T-helper 2 cell treated with Interferon-gamma antibody and Interleukin-4, amounts not matched to agents 5 μg/mL and 100 μg/mL, for 36 hours (primary cell): Measurements from ENCODE around the gene CCNY.
"Not testable (repeated sequence)": the region's sequence is repeated elsewhere in the genome, so short reads cannot be mapped to it uniquely, and the experiment has no call there.

Source experiments
- DNase-seq: peaks from one replicate; pipeline ENCODE4 v3.0.0; 2021; ENCODE audit warnings: low spot score
- H3K27ac Mint-ChIP-seq: one replicate; pipeline ENCODE4 v1.8.0; 2021; ENCODE audit warnings: mild to moderate bottlenecking, mixed read lengths
- H3K27me3 Mint-ChIP-seq: one replicate; pipeline ENCODE4 v1.8.0; 2021; ENCODE audit warnings: low read depth, mixed read lengths
- H3K36me3 Mint-ChIP-seq: one replicate; pipeline ENCODE4 v1.8.0; 2021; ENCODE audit warnings: low read depth, mixed read lengths
- H3K4me1 Mint-ChIP-seq: one replicate; pipeline ENCODE4 v1.8.0; 2021; ENCODE audit warnings: low read depth, mixed read lengths
- H3K4me3 Mint-ChIP-seq: one replicate; pipeline ENCODE4 v1.8.0; 2022; ENCODE audit warnings: mild to moderate bottlenecking, moderate library complexity, mixed read lengths
- H3K9me3 Mint-ChIP-seq: one replicate; pipeline ENCODE4 v1.8.0; 2021; ENCODE audit warnings: mixed read lengths

The CCNY gene

DNA sequence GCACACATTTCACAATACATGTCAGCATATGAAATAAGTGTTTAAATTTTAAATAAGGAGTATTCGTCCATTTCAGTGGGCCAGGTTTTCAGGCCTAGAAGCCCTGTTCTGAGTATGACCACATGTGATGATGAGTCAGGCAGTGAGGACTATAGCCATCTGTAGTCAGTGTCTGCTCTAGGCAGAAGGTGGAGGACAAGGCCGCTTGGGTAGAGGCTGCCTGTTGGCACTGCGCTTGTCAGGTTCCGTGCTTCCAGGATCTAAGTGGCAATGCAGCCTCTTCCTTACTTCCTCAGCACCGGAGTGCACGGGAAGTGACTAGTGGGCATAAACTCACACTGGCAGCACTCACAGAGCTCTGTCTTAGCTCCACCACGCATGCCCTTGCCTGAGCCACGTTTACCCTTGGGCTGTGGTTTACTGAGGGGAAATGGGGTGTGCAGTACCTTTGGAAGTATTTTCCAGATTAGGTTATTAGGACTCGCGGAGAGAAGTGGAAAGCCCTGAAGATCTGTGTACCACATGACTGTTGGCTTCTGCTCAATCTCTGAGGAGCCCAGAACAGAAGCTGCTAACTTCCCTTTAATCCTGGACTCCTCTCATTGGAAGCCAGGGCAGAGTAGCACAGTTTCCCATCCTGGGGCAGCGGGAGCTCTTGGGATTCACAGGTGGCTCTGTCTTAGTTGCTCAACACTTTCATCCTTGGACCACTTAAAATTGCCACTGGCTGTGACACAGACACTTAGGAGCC lies 181.3 kb downstream of the CCNY start:
- Mint-ChIP-seq H3K4me3 (no peak overlapping the region), H3K4me1 (peaks cover 8% of the 10 kb centered on the region), H3K36me3 (peaks cover 2% of the 10 kb centered on the region), H3K27me3 (no peaks in the 10 kb centered on the region), H3K27ac (no peak overlapping the region), H3K9me3 (no peaks in the 10 kb centered on the region)
- DNase-seq = no peak

DNA sequence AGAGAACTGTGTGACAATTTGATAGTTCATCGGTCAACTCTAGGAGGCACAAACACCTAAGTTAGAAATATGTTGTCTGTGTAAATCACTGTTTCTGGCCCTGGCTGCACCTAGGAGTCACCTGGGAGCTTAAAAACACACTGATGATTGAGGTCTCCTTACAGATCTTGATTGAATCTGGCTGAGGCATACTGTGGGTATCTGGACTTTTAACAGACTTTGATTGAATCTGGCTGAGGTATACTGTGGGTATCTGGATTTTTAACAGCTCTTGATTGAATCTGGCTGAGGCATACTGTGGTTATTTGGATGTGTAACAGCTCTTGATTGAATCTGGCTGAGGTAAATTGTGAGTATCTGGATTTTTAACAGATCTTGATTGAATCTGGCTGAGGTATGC lies 181.9 kb downstream of the CCNY start:
- not testable (repeated sequence) for H3K27me3 Mint-ChIP-seq, H3K27ac Mint-ChIP-seq, H3K9me3 Mint-ChIP-seq, DNase-seq, H3K4me1 Mint-ChIP-seq, H3K4me3 Mint-ChIP-seq, H3K36me3 Mint-ChIP-seq

DNA sequence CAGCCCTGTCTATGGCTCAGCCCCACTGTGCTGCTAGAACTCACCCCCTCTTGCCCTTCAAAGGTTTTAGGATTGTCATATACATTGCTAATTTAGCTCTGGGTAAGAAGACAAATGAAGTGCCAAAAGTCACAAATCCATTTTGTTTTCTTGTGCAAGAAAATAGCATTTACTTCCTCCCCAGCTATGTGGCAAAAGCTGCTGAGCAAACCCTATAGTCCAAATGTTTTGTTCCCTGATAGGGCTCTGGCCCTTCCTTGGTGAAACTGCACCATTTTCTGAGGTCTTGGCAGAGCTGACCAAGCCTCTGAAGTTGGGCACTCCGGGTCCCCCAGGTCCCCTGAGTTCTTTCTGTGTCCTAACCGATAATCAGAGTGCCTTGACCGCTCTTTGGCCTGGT lies 184.7 kb downstream of the CCNY start:
- peaks cover 2% of the 10 kb centered on the region for H3K36me3 Mint-ChIP-seq
- H3K27me3 Mint-ChIP-seq = no peaks in the 10 kb centered on the region
- peaks cover 4% of the 10 kb centered on the region for H3K4me1 Mint-ChIP-seq
- H3K4me3 Mint-ChIP-seq = no peak overlapping the region
- no peak overlapping the region for H3K27ac Mint-ChIP-seq
- H3K9me3 Mint-ChIP-seq = no peaks in the 10 kb centered on the region
- no peak for DNase-seq

DNA sequence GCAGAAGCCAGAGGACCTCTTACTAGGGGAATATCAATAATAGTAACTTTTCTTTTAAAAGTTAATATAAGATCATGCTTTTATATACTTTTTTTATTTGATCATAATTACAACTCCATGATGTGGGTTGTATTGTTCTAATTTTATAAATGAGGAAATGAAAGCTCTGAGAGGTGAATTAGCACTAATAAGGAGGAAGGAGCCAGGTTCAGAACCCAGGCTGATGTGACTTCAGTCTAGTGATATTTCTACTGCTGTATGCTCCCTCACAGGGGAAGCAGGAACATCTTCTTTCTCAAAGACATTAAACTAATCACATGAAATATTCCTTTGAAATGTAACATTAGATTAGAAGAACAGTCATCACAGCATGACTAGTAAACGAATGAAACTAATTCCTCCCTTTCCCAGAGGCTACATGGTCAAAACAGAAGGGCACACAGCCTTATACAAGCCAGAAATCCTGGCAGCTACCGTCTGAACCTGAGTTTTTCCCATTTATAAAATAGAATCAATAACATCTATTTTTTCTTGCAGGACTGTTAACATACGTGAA lies 187.4 kb downstream of the CCNY start:
- Mint-ChIP-seq H3K4me3 (no peak overlapping the region), H3K36me3 (peaks cover 2% of the 10 kb centered on the region), H3K4me1 (peaks cover 2% of the 10 kb centered on the region), H3K9me3 (no peaks in the 10 kb centered on the region), H3K27me3 (no peaks in the 10 kb centered on the region), H3K27ac (no peak overlapping the region)
- no peak for DNase-seq

DNA sequence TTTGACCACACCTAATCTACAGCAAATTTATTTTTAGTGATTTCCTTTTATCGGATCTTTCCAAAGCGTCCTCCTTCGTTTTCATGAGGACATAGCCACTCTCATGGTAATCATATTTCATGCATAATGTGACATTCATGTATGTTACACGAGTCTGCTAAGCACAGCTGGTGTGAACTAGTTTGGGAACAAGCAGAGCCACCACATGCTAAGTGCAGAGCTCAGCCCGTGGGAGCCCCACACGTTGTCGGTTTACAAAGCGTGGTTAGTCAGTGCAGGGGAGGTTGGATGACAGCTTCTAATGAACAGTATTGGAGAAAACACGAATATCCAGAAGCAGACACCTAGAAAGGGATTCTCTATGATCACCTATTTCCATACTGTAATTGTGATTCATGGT lies 190.4 kb downstream of the CCNY start:
- Mint-ChIP-seq H3K9me3 (no peaks in the 10 kb centered on the region), H3K4me3 (no peak overlapping the region), H3K36me3 (peaks cover 16% of the 10 kb centered on the region), H3K4me1 (peaks cover 2% of the 10 kb centered on the region), H3K27me3 (no peaks in the 10 kb centered on the region), H3K27ac (no peak overlapping the region)
- no peak for DNase-seq

DNA sequence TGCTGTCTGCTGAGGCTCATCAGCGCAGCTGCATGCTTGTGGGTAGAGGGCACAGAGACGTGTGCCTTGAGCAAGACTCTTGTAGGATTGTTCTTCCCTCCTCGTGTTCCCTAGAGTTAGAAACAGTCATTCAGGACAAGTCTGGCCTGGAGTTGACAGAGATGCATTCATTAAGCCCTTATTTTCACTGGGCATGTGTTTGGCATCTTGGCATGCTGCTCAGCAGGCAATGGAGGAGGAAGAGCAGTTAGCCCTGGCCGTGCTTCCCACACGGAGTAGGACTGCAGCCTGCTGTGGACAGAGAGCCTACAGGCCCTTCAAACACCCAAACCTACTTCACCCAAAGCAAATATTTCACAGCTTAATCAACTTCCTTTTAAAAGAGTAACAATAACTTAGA lies 195.8 kb downstream of the CCNY start:
- Mint-ChIP-seq H3K4me1 (peaks cover 2% of the 10 kb centered on the region), H3K27me3 (no peaks in the 10 kb centered on the region), H3K4me3 (no peak overlapping the region), H3K36me3 (peaks cover 59% of the 10 kb centered on the region), H3K9me3 (peaks cover 25% of the 10 kb centered on the region), H3K27ac (no peak overlapping the region)
- DNase-seq = no peak

DNA sequence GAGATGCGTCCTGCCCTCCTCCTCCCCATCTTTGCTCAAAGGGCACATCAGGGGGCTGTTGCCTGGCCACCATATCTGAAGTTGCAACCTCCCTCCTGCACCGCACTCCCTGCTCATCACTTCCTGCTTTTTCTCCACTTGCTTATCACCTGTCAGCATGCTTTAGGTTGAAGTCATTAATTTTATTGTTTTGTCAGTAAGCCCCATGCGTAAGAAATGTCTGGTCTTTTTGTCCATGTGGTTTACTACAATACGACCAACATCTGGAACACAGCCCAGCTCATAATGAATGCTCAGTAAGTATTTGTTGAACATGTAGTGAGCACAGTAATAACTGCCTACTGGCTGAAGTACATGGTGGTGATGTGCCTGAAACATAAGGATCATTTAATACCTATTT lies 197.3 kb downstream of the CCNY start:
- no peaks in the 10 kb centered on the region for H3K27me3 Mint-ChIP-seq

DNA sequence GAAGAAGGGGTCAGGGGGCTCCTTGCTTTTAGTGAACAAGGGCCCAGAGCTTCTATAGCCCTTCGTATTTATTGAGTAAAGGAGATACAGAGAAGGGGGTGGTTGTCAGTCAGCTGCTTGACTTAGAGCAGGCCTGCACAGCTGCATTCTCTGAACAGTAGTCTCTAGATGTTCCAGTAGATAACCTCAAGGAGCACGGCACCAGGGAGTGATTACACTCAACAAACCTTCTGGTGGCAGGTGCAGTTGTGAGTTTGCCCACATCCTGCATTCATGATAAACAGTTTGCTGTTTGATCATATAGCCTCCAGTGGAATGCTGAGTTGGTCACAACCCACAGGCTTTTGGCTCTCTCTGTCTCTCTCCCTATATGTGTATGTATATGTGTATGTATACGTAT lies 198.8 kb downstream of the CCNY start:
- DNase-seq = no peak
- H3K4me1 Mint-ChIP-seq = peaks cover 6% of the 10 kb centered on the region

More for the DNA sequence above, 197.3 kb downstream of the CCNY start:
- Mint-ChIP-seq H3K4me3 (no peak overlapping the region), H3K36me3 (peaks cover 73% of the 10 kb centered on the region), H3K27ac (no peak overlapping the region), H3K4me1 (peaks cover 3% of the 10 kb centered on the region), H3K9me3 (peaks cover 36% of the 10 kb centered on the region)
- DNase-seq = no peak

DNA sequence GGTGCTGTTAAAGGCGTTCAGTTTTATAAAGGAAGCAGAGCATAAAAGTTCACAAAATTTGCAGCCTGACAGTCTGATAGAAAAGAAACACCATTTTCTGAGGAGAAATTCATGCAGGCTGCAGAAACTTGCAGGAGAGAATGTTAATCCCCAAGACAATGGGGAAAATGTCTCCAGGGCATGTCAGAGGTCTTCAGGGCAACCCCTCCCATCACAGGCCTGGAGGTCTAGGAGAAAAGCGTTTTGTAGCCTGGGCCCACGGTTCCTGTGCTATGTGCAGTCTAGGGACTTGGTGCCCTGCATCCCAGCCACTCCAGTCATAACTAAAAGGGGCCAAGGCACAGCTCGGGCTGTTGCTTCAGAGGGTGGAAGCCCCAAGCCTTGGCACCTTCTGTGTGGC lies 200.5 kb downstream of the CCNY start:
- H3K4me3 Mint-ChIP-seq = no peak overlapping the region
- H3K36me3 Mint-ChIP-seq = peaks cover 81% of the 10 kb centered on the region
- H3K9me3 Mint-ChIP-seq = peaks cover 51% of the 10 kb centered on the region
- H3K4me1 Mint-ChIP-seq = peaks cover 15% of the 10 kb centered on the region
- DNase-seq = no peak
- H3K27ac Mint-ChIP-seq = no peak overlapping the region
- H3K27me3 Mint-ChIP-seq = no peaks in the 10 kb centered on the region

More for the DNA sequence above, 198.8 kb downstream of the CCNY start:
- peaks cover 43% of the 10 kb centered on the region for H3K9me3 Mint-ChIP-seq
- H3K27me3 Mint-ChIP-seq = no peaks in the 10 kb centered on the region
- no peak overlapping the region for H3K4me3 Mint-ChIP-seq
- no peak overlapping the region for H3K27ac Mint-ChIP-seq
- H3K36me3 Mint-ChIP-seq = peaks cover 78% of the 10 kb centered on the region

DNA sequence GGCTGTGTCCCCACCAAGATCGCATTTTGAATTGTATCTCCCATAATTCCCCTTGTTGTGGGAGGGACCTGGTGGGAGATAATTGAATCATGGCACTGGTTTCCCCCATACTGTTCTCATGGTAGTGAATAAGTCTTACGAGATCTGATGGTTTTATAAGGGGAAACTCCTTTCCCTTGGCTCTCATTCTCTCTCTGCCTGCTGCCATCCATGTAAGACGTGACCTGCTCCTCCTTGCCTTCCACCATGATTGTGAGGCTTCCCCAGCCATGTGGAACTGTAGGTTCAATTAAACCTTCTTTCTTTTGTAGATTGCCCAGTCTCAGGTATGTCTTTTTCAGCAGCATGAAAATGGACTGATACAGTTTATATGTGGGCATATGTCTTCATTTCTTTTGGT lies 201.6 kb downstream of the CCNY start:
- Mint-ChIP-seq H3K9me3 (peaks cover 55% of the 10 kb centered on the region), H3K36me3 (peaks cover 80% of the 10 kb centered on the region), H3K4me1 (peaks cover 19% of the 10 kb centered on the region)
- not testable (repeated sequence) for H3K27ac Mint-ChIP-seq, H3K4me3 Mint-ChIP-seq, H3K27me3 Mint-ChIP-seq, DNase-seq

DNA sequence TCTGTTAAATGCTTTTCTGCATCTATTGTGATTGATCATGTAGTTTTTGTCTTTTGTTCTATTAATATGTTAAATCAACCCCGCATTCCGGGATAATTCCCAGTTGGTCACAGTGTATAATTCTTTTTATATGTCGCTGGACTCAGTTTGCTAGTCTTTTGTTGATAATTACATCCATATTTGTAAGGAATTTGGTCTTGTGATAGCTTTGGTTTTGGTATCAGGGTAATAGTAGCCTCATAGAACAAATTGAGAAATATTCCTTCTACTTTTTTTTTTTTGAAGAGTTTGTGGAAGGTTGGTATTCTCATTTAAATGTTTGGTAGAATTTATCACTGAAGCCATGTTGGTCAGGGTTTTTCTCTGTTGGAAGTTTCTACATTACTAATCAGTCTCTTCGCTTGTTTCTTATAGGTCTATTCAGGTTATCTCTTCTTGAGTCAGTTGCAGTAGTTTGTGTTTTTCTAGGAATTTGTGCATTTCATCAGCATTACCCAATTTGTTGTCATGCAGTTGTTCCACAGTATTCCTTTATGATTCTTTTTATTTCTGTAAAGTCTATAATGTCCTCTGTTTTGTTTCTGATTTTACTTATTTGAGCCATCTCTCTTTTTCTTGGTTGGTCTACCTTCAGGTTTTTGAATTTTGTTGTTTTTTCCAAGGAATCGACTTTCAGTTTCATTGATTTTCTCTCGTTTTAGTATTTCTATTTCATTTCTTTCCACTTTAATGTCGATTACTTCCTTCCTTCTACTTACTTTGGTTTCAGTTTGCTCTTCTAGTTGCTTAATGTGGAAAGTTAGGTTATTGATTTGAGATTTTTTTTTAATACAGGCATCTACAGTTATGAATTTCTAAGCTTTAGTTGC lies 204.2 kb downstream of the CCNY start:
- Mint-ChIP-seq H3K9me3 (peaks cover 38% of the 10 kb centered on the region), H3K27ac (peak overlapping the region; percentile 70), H3K4me1 (peaks cover 18% of the 10 kb centered on the region), H3K27me3 (no peaks in the 10 kb centered on the region), H3K4me3 (peak overlapping the region; percentile 42), H3K36me3 (peaks cover 59% of the 10 kb centered on the region)
- DNase-seq = no peak

DNA sequence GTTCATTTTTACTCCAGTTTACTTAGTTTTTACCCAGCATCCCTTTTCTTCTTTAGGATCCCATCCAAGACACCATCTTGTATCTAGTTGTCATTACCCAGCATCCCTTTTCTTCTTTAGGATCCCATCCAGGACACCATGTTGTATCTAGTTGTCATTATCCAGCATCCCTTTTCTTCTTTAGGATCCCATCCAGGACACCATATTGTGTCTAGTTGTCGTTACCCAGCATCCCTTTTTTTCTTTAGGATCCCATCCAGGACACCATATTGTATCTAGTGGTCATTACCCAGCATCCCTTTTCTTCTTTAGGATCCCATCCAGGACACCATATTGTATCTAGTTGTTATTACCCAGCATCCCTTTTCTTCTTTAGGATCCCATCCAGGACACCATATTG lies 205.4 kb downstream of the CCNY start:
- H3K27ac Mint-ChIP-seq = no peak overlapping the region
- no peak for DNase-seq
- H3K4me3 Mint-ChIP-seq = no peak overlapping the region
- H3K9me3 Mint-ChIP-seq = peaks cover 32% of the 10 kb centered on the region
- H3K4me1 Mint-ChIP-seq = peaks cover 18% of the 10 kb centered on the region
- H3K36me3 Mint-ChIP-seq = peaks cover 48% of the 10 kb centered on the region
- H3K27me3 Mint-ChIP-seq = no peaks in the 10 kb centered on the region

DNA sequence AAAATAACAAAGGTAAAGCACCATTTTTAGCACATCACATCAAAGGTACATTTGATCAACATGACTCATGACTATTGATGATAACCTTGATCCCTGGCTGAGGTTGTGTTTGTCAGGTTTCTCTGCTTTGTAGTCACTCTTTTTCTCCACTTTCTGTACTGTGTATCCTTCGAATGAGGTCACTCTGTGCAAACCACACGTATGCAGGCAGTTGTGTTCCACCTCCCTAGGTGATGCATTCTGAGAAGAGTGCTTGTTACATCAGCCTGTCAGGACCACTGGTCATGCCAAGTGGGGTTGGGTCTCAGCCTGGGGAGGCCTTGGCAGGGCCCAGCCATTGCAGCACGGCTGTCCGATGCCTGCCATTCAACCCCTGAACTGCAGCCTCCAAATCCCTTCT lies 206.0 kb downstream of the CCNY start:
- H3K9me3 Mint-ChIP-seq = peaks cover 30% of the 10 kb centered on the region
- no peaks in the 10 kb centered on the region for H3K27me3 Mint-ChIP-seq
- peak overlapping the region; percentile 39 for H3K4me3 Mint-ChIP-seq
- H3K27ac Mint-ChIP-seq = peak overlapping the region; percentile 63
- peaks cover 18% of the 10 kb centered on the region for H3K4me1 Mint-ChIP-seq
- H3K36me3 Mint-ChIP-seq = peaks cover 42% of the 10 kb centered on the region
- peak; percentile 9 for DNase-seq

DNA sequence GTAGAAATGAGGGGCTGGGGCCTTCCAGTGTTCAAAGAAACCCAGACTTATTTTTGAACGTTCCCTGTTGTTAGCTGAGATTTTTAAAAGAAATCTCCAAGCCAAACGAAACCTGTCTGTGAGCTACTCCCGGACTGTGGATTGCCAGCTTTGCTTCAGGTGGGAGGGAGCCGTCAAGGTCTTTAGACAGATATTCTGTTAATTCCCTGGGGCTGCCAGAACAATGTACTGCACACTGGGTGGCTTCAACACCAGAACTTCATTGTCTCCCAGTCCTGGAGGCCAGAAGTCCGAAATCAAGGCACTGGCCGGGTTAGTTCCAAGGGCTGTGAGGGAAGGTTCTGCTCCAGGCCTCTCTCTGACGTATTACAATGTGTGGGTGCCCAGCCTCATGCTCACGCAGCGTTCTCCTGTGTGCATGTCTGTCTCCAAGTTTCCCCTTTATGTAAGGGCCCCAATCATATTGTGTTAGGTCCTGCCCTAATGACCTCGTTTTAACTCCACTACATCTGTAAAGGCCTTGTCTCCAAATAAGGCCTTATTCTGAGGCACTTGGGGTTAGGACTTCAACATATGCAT lies 208.9 kb downstream of the CCNY start:
- no peaks in the 10 kb centered on the region for H3K27me3 Mint-ChIP-seq
- H3K4me1 Mint-ChIP-seq = peaks cover 13% of the 10 kb centered on the region
- no peak overlapping the region for H3K27ac Mint-ChIP-seq
- no peak overlapping the region for H3K4me3 Mint-ChIP-seq
- DNase-seq = no peak
- peaks cover 12% of the 10 kb centered on the region for H3K9me3 Mint-ChIP-seq
- H3K36me3 Mint-ChIP-seq = peaks cover 21% of the 10 kb centered on the region
